Measurements from ENCODE around the gene GPAT2. TPM values are rescaled to one million over a fixed set of nuclear protein-coding genes. Genes with fewer than 3 reads are reported as not detected.
"Not testable (repeated sequence)": the region's sequence is repeated elsewhere in the genome, so short reads cannot be mapped to it uniquely, and the experiment has no call there.

Gene GPAT2, protein sequence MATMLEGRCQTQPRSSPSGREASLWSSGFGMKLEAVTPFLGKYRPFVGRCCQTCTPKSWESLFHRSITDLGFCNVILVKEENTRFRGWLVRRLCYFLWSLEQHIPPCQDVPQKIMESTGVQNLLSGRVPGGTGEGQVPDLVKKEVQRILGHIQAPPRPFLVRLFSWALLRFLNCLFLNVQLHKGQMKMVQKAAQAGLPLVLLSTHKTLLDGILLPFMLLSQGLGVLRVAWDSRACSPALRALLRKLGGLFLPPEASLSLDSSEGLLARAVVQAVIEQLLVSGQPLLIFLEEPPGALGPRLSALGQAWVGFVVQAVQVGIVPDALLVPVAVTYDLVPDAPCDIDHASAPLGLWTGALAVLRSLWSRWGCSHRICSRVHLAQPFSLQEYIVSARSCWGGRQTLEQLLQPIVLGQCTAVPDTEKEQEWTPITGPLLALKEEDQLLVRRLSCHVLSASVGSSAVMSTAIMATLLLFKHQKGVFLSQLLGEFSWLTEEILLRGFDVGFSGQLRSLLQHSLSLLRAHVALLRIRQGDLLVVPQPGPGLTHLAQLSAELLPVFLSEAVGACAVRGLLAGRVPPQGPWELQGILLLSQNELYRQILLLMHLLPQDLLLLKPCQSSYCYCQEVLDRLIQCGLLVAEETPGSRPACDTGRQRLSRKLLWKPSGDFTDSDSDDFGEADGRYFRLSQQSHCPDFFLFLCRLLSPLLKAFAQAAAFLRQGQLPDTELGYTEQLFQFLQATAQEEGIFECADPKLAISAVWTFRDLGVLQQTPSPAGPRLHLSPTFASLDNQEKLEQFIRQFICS
- polyA plus RNA-seq (2013): 0.03 TPM in 1 of 2 replicates, not detected in the other

DNA sequence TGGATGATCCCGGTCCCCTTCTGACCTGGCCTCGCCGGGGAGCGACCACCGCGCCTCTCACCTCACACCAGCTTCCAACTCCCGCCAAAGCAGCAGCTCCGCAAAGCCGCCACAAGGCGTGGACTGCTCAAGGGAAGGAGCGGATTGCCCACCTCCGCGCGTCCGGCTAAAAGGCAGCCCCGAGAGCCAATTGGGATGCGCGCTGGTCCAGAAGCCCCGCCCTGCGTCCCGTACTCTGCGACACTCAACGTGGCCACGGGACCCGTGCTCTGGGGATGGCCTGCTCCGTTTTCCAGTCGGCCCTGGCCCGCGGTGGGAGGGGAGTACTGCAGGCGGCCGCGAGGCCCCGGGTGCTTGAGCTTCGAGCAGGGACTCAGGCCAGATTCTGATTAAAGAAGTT lies at the start of gene GPAT2:
Gene GPAT2 (minus strand): TSS at position 125 of the 400 bp plus-strand sequence. CDS start 2,557 bp downstream, outside the sequence.
- not testable (repeated sequence) for H3K27ac ChIP-seq (ENCODE audit: low read depth, low read length); H2BK120ac ChIP-seq (ENCODE audit: insufficient read depth, low read length, poor library complexity); H3K23ac ChIP-seq (ENCODE audit: low read length); H3K36me3 ChIP-seq (ENCODE audit: control insufficient read depth in 1 of 2, insufficient read depth in 2 of 2, low read length in 2 of 2); H3K9me3 ChIP-seq (ENCODE audit: insufficient read depth, low read depth, low read length); H3K4ac ChIP-seq (ENCODE audit: low read depth, low read length); H3K4me1 ChIP-seq (ENCODE audit: control insufficient read depth in 1 of 2, insufficient read depth in 2 of 2, low read length in 2 of 2); H3K18ac ChIP-seq (ENCODE audit: low read length); H3K4me2 ChIP-seq (ENCODE audit: low read length); H3K79me1 ChIP-seq (ENCODE audit: low read length); H4K8ac ChIP-seq (ENCODE audit: low read depth, low read length); H3K14ac ChIP-seq (ENCODE audit: low read length); H3K9ac ChIP-seq (ENCODE audit: low read length); DNase-seq; H2BK5ac ChIP-seq (ENCODE audit: low read depth, low read length, poor library complexity); H4K12ac ChIP-seq (ENCODE audit: low read depth, low read length); H2BK12ac ChIP-seq (ENCODE audit: low read length); H3K79me2 ChIP-seq (ENCODE audit: control insufficient read depth, insufficient read depth, low read length, poor library complexity); H3K27me3 ChIP-seq (ENCODE audit: insufficient read depth, low read length); H3K4me3 ChIP-seq (ENCODE audit: low read depth, low read length); H4K91ac ChIP-seq (ENCODE audit: low read depth, low read length); H2AFZ ChIP-seq (ENCODE audit: insufficient read depth, low read length, poor library complexity); H2AK5ac ChIP-seq (ENCODE audit: low read length)
- no CpG with 5 or more reads among the region's 34 CpGs for WGBS (ENCODE audit: extremely low coverage, insufficient coverage, insufficient read length)

DNA sequence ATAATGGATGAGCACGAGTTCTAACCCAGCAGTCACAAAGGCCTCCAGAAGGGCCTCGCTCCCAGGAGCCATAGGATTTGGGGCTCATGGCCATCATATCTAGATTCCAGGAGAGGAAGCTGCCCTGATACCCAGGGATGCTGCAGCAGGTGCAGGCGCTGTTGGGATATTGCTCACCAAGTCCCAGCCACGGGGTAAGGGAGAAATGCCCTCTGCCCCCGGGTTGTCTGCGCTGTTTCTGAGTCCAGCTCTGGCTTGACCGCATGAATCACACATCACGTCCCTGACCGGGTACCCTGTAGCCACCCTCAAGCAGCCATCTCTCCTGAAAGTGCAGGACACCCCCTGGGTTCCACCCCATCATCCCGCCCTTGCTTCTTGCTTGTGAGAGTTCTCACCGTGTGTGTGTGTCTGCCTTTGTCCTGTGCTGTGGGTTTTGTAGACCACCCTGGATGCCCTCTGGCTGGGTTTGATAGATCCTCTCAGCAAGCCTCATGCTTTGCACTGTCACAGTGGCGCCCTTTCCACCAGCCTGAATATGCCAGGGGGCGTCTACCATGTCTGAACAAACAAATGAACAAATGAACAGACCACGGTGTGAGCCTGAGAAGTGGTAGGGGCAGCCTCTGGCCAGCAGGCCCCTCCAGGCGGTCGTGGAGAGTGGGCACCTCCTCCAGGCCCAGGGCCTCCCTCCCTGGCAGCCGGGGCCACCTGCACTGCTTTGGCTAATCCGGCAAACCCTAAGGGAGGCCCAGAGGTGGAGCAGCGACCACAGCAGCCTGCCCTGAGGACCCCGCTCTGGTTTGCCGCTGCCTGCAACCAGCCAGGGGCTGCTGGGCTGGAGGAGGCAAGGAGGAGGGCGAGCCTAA lies 49.5 kb upstream of the GPAT2 start:
- Histone ChIP-seq H3K27ac (ENCODE audit: low read depth, low read length) (no peak overlapping the region), H3K9me3 (ENCODE audit: insufficient read depth, low read depth, low read length) (no peaks in the 10 kb centered on the region), H3K4me1 (ENCODE audit: control insufficient read depth in 1 of 2, insufficient read depth in 2 of 2, low read length in 2 of 2) (no peaks in the 10 kb centered on the region), H4K12ac (ENCODE audit: low read depth, low read length) (no peak overlapping the region), H2AFZ (ENCODE audit: insufficient read depth, low read length, poor library complexity) (no peak overlapping the region), H3K36me3 (ENCODE audit: control insufficient read depth in 1 of 2, insufficient read depth in 2 of 2, low read length in 2 of 2) (no peaks in the 10 kb centered on the region), H2BK5ac (ENCODE audit: low read depth, low read length, poor library complexity) (no peak overlapping the region), H3K4ac (ENCODE audit: low read depth, low read length) (no peak overlapping the region), H4K91ac (ENCODE audit: low read depth, low read length) (no peak overlapping the region), H3K9ac (ENCODE audit: low read length) (no peak overlapping the region), H3K4me3 (ENCODE audit: low read depth, low read length) (no peak overlapping the region), H3K14ac (ENCODE audit: low read length) (no peak overlapping the region), H2AK5ac (ENCODE audit: low read length) (no peak overlapping the region), H3K18ac (ENCODE audit: low read length) (no peak overlapping the region), H2BK120ac (ENCODE audit: insufficient read depth, low read length, poor library complexity) (no peak overlapping the region), H3K79me1 (ENCODE audit: low read length) (no peaks in the 10 kb centered on the region), H4K8ac (ENCODE audit: low read depth, low read length) (no peak overlapping the region), H3K4me2 (ENCODE audit: low read length) (no peak overlapping the region), H3K23ac (ENCODE audit: low read length) (no peak overlapping the region), H3K79me2 (ENCODE audit: control insufficient read depth, insufficient read depth, low read length, poor library complexity) (no peaks in the 10 kb centered on the region), H2BK12ac (ENCODE audit: low read length) (no peak overlapping the region), H3K27me3 (ENCODE audit: insufficient read depth, low read length) (no peaks in the 10 kb centered on the region)
- no peak for DNase-seq
- WGBS (ENCODE audit: extremely low coverage, insufficient coverage, insufficient read length): no CpG with 5 or more reads among the region's 22 CpGs

- Histone ChIP-seq H3K27ac (ENCODE audit: low read depth, low read length) (no peak overlapping the region), H4K91ac (ENCODE audit: low read depth, low read length) (no peak overlapping the region), H3K4ac (ENCODE audit: low read depth, low read length) (no peak overlapping the region), H3K23ac (ENCODE audit: low read length) (no peak overlapping the region), H2AK5ac (ENCODE audit: low read length) (no peak overlapping the region), H3K36me3 (ENCODE audit: control insufficient read depth in 1 of 2, insufficient read depth in 2 of 2, low read length in 2 of 2) (no peaks in the 10 kb centered on the region), H3K79me2 (ENCODE audit: control insufficient read depth, insufficient read depth, low read length, poor library complexity) (no peaks in the 10 kb centered on the region), H3K18ac (ENCODE audit: low read length) (no peak overlapping the region), H3K4me3 (ENCODE audit: low read depth, low read length) (no peak overlapping the region), H4K8ac (ENCODE audit: low read depth, low read length) (no peak overlapping the region), H3K9ac (ENCODE audit: low read length) (no peak overlapping the region), H3K14ac (ENCODE audit: low read length) (no peak overlapping the region), H3K9me3 (ENCODE audit: insufficient read depth, low read depth, low read length) (no peaks in the 10 kb centered on the region), H2BK120ac (ENCODE audit: insufficient read depth, low read length, poor library complexity) (no peak overlapping the region), H3K27me3 (ENCODE audit: insufficient read depth, low read length) (no peaks in the 10 kb centered on the region), H3K4me2 (ENCODE audit: low read length) (no peak overlapping the region), H4K12ac (ENCODE audit: low read depth, low read length) (no peak overlapping the region), H3K79me1 (ENCODE audit: low read length) (no peaks in the 10 kb centered on the region), H3K4me1 (ENCODE audit: control insufficient read depth in 1 of 2, insufficient read depth in 2 of 2, low read length in 2 of 2) (no peaks in the 10 kb centered on the region), H2BK12ac (ENCODE audit: low read length) (no peak overlapping the region), H2BK5ac (ENCODE audit: low read depth, low read length, poor library complexity) (no peak overlapping the region), H2AFZ (ENCODE audit: insufficient read depth, low read length, poor library complexity) (no peak overlapping the region)
- no CpG with 5 or more reads among the region's 9 CpGs for WGBS (ENCODE audit: extremely low coverage, insufficient coverage, insufficient read length)
- no peak for DNase-seq
These were observed 48.6 kb upstream of the GPAT2 start for GRCh38 chr2:96083064-96083939.
